MV-4-11 (cell line): ENCODE measurements around the gene RBM43.
"Not testable (repeated sequence)": the region's sequence is repeated elsewhere in the genome, so short reads cannot be mapped to it uniquely, and the experiment has no call there.

ENCODE experiments used
- DNase-seq: peaks from one replicate; lab custom pipeline; 2025; lab: John Stamatoyannopoulos, UW

The RBM43 gene

DNA sequence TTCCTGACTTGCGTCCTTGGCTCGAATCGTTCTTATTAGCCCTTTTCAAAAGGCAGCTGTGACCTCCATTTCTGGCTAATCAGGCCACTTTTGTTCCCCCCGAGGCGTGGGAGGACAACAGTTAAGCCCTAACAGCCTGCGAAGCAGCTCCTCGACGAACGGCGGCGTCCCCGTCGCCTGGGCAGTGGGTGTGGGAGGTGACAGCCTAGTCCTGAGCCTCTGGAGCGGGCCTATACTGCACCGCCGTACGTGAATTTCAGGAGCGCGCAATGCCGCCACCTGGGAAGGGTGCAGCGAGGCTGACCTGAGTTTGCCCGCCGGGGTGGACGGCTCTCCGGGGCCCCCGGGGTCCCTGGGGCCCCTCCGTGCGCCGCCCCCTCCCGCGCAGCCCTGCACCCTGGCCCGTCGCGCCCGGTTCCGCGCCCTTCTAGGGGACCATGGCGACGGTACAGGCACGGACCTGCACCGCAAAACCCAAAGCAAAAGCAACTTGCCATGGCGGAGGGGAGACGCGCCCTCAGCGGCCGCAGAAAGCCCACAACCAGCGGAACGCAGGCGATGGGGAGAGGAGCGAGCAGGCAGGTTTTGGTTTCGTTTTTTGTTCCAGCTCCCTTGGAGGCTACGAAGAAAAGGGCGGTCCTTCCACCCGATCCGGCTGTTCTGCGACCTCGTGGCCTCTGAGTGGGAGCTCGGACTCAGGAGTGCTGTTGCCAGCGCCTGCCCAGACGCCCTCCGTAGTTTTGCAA lies at the start of gene RBM43:
RBM43 (minus strand) TSS at position 633 of the 746 bp plus-strand sequence; CDS start at position 497, 136 bp downstream.
- peak; percentile 89 for DNase-seq

DNA sequence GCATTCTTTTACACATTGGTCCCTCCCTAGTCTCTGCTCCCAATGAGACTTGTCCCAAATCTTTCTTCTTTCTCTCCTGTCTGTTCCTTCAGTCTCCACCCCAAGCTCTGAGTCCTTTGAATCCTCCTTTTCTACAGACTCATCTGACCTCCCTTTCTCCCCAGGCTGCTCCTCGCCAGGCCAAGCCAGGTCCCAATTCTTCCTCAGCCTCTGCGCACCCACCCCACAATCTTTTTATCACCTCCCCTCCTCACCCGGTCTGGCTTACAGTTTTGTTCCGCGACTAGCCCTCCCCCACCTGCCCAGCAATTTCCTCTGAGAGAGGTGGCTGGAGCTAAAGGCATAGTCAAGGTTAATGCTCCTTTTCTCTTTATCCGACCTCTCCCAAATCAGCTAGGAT lies 48.6 kb upstream of the RBM43 start:
- DNase-seq = not testable (repeated sequence)

DNA sequence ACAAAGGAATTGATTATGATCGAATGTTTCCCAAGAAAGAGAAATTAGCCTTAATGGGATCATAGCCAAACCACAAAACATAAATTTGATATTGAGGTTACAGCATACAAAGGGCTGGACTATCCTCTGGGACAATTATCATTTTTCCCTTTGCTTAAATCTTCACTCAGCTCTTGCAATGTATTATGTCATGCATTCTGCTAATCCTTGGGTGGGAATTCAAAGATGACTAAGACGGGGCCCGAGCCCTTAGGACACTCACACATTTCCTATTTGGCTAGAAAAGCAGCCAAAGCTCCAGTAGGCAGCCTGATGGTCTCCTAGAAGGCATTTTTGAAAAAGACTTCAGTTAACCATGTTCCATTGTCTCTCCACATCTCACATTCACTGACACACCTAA lies 45.0 kb upstream of the RBM43 start:
- DNase-seq = no peak

DNA sequence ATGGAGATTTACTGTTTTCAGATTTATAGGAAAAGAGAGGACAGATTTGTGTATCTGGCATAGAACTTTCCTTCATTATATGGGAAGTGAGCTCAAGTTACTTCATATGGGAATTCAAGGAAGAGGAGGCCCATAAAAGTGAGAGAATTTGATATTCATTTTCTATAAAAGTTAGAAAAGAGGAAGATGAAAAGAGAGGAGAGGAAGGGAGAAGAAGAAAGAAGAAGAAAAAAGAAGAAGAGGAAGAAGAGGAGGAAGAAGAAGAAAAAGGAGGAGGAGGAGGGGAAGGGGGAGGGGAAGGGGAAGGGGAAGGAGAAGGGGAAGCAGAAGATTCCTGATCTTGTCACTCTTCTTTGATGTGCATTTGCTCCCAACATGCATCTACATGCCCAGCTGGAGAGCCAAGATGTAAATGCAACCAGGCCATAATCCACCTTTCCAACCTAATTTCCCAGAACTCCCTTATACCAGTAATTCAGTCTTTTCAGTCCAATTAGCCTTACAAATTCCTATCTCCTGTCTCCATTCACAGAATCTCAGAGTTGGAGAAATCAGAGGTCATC lies 43.5 kb upstream of the RBM43 start:
- DNase-seq = no peak

DNA sequence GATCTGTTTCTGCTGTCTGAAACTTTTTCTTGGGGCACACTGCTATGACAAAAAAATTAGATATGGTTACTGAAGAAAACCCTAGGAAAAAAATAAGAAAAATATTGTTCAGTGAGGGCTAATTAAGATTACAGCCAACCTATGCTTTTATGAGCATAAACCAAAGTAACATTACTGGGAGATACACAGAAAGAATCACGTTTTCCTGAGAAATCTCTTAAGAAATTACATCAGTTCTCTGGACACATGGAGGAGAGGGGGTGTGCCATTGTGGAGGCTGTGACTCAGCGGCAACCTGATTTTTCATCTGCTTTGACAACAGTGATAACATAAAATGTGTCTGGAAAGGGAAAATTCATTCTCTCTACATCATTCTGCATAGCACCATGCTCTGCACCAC lies 41.2 kb upstream of the RBM43 start:
- DNase-seq = no peak

DNA sequence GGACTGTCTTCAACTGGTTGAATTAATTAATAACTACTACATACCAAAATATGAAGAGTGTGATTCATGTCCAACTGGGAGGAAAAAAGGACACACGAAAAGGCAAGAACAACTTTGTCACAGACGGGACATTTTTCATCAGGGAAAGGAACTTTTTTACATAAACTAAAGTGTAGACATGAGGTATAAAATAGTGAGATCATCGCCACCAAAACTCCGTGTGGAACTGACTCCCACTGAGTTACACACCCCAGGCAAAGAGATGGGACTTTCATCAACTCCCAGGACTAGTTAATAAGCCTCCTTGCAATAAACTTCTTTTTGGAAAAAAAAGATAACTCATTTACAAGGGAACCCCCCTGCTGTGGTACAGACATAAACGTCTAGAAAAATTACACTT lies 40.7 kb upstream of the RBM43 start:
- no peak for DNase-seq

DNA sequence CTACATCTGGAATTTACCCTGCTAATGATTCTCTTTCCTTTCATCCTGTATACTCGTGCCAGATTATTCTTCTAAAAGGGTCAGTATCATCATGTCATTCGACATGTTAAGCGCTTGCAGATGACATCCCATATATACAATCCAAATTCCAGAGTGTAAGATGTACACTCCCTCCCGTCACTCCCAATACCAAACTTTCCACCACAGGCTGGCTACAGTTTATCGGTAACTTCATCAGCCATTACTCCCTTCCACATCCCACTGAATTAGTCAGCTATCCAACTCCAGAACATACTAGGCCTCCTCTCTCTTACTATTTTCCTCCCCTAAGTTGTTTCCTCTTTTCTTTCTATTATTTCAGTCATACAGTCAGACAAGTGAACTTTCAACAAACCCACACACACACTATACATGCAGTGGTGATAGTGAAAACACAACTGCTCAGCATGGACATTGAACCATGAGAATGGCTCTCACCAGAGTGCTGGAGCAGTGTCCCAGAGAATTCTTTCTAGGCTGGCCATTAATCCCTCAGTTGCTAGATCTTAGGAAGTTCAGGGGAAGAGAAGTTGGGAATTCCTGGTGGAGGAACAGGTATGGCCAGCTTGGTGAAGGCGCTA lies 38.4 kb upstream of the RBM43 start:
- DNase-seq = peak; percentile 35

DNA sequence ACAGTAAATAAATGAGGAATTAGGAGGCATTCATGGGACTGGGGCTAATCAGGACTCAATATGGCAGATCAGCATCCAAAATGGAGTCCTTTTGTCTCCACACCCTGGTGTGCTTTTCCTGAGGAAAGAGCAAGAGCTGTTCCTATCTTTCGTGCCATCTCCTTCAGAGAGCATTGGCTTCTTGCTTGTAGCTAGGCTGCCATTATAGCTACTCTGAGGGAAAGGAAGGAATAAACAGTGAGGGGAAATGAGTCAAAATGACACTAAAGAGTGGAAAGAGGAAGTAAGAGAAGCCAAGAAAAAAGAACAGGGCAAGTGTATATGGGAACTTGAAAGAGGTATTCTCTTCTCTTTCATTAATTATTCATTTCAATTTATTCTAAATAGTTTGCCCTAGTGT lies 36.2 kb upstream of the RBM43 start:
- peak; percentile 91 for DNase-seq

DNA sequence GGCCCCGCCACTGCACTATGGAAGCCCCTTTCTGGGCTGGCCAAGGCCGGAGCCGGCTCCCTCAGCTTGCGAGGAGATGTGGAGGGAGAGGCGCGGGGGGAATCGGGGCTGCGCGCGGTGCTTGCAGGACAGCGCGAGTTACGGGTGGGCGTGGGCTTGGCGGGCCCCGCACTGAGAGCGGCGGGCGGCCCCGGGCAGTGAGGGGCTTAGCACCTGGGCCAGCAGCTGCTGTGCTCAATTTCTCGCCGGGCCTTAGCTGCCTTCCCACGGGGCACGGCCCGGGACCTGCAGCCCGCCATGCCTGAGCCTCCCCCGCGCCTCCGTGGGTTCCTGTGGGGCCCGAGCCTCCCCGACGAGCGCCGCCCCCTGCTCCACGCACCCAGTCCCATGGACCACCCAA lies 34.3 kb upstream of the RBM43 start:
- DNase-seq = not testable (repeated sequence)

DNA sequence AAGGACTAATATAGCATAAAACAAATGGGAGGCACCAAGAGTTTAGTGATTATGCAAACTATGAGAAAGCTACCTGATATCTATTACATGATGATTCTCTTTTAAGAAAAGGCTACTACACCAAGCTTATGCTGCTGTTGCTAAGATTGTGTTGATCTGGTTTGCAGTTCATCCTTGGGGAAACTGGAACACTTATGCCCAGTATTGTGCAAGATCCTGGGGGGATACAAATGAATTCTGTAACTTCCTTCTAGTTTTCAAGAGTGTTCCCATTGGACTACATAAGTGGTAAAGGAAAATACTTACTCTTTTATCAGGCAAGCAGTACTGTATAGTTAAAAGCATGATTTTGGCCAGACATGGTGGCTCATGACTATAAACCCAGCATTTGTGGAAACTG lies 30.9 kb upstream of the RBM43 start:
- no peak for DNase-seq

DNA sequence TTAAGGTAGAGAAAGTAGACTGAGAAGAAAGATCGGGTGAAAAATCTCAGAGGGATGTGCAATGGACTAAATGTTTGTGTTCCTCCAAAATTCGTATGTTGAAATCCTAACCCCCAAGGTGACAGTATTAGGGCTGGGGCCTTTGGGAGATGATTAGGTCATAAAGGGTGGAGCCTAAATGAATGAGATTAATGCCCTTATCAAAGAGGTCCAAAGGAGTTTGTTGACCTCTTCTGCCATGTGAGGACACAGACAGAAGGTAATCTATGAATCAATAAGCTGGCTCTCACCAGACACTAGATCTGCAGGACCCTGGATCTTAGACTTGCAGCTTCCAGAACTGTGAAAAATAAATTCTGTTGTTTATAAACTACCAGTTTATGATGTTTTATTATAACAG lies 30.5 kb upstream of the RBM43 start:
- DNase-seq = no peak

DNA sequence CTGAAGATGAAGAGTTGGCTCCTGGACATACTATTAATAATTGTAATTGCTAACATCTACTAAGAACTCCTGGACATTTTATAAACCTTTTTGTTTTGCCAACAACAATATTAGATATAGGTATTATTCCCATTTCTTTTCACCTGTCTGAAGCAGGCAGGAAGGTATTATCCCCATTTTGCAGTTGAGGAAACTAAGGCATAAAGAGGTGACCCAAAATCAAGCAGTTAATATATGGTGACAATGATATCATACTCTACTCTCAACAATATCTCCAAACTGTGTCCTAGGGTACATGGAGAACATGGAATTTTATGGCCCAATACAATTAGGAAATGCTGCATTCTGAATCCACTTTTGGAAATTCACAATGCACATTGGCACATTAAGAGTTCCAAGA lies 29.6 kb upstream of the RBM43 start:
- DNase-seq = no peak

DNA sequence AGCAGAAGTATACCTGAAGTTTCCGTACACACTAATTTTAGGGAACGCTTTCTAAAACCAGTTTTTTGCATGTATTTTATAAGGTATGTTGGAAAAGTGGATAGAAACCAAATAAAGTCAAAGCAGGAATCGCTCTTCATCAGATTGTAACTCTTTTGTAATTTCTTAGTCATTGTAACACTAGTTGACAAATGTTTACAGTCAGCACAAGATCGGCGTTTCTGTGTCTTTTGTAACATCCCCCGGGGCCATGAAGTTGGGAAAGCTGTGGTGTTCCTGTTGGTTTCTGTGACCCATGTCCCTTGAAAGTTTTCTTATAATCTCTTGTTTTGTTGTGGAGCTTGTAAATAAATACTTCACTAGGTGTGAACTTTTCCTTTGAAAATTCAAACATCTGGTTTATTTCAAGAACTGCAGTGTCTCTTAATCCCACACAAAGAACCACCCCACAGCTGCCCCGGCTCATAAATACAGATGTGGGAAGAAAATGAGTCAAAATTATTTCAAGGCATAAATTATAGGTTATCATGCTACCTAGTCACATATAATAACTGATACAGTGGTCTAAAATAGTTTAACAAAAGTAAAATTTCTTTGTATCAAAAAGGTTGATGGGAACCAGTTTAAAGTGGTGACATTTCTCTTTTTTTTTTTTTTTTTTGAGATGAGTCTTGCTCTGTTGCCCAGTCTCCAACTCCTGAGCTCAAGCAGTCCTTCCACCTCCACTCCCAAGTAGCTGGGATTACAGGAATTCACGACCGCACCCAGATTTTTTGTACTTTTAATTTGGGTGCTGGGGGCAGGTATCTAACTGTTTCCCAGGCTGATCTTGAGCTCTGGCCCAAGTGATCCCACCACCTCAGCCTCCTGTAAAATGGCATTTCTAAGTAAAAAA lies 28.6 kb upstream of the RBM43 start:
- DNase-seq = no peak

DNA sequence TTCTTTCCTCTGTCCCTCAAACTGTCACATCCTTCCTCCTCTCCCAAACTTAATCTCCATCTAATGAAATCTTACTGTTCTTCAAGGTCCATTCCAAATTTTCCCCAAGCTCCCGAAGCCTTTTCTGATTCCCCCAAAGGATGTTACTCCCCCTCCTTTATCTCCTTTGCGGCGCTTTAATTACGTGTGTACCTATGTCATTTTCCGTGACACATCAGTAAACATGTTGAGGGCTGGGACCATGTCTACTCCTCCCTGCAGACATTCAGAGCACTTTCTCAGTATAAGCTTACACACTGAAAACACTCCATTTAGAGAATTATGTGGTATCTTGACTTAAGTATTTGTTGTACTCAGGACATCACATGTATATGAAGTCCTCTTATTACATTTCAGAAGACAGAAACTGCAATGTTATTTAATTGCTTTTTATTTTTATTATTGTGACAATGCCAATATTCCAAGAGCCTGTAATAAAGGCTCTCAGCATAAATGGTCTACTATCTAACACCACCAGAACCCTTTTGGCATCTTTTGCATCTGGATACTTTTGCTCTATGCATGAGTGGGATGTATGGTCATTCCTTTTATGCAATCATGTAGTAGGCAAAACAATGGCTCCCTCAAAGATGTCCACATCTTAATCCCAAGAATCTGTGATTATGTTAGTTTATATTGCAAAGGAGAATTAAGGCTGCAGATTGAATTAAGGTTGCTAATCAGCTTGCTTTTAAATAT lies 26.0 kb upstream of the RBM43 start:
- DNase-seq = no peak

DNA sequence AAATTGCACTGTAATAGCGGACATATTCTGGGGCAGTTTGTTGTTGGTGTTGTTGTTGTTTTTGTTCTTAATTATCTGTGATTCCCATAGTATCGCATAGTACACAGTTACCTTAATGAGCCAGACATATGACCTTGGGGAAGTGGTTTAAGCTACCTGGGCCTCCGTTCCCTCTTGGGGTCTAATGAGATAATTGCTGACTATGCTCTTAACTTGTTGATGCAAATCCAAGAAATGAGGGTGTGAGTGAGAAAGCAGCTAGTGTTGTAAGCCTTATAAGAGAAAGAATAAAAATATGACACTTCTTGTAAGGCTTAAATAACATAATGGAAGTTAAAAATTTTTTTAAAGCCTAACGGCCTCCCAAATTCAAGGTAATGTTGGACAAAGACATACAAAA lies 20.7 kb upstream of the RBM43 start:
- no peak for DNase-seq

DNA sequence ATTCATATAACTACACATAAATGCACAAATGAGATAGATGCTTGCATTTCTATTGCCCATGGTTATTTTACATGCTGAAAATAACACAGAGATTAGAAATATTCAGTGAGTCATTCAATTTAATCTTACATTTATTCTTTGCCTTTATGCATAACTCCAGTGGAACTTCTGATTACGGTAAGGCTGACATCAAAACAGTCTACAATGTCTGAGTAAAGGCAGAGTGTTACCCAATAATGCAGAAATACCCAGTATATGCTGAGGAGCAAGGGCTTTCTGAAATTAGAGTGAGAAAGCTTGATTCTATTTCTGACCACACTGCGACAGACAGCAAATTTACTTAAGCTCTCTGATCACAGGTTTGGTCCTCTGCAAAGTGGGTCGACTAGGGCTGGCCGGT lies 18.6 kb upstream of the RBM43 start:
- no peak for DNase-seq

DNA sequence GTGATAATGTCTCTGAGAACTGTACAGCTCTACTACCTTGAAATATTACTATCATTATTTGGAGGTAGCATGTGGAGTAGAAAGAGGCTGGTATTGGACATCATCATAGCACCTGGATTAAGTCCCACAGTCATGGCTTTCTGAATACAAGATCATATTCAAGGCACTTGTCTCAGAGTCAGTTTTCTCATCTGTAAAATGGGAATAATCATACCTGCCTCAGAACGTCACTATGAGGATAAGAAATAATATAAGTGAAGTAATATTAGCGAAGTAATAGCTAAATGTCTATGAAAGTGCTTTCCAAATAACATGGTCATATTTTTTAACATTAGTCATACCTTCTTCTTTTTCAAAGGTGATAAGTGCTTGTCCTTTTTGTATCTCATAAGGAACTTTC lies 16.8 kb upstream of the RBM43 start:
- no peak for DNase-seq

DNA sequence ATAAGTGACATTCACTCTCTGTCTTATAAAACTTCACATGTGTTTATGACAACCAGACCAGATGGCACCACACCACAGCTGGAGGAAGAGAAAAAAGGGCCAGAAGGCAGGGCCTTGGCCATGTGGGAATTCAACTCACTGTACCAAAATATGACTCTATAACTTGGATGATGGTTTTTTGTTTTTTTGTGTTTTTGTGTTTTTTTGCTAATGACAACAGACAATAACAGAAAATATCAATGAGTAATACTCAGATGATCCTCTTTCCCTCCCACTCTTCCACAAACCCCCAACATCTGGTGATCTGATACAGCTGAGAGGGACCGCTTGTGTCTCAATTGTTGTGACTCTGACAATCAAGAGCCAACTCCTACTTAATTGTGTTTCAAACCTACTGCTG lies 15.4 kb upstream of the RBM43 start:
- no peak for DNase-seq

DNA sequence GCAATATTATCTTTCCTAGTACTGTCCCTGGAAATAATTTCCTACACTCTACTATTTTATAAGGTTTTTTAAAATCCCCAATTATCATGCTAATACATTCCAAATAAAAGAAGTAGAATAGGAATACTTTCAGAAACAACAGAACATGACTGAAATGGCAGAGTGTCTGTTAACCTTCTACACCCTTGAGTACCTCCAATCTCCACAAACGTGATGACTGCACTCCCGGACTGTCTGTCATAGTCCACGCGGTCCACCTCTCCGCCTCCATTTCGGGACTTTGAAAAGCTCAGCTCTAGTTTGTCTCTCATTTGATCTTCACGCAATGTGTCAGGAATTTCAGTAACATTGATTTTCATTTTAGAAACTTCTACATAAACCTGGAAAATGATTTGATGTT lies 13.6 kb upstream of the RBM43 start:
- no peak for DNase-seq

DNA sequence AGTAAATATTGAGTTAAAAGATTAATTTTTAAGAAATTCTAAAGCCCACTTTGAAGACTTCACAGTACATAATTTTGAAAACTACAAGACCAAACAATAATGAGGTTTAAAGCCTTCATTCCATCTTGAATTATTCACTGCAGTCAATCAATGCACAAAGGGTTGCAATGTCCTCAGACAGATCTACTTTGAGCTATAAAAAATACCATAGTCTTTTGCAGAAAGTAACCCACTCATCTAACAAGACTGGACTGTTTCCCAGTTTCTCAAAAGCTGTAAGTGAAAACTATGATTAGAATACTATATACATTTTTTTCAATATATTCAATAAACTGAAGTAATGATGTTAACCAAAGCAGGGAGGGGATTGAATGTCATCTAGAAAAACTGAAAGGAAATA lies 10.2 kb upstream of the RBM43 start:
- DNase-seq = no peak

DNA sequence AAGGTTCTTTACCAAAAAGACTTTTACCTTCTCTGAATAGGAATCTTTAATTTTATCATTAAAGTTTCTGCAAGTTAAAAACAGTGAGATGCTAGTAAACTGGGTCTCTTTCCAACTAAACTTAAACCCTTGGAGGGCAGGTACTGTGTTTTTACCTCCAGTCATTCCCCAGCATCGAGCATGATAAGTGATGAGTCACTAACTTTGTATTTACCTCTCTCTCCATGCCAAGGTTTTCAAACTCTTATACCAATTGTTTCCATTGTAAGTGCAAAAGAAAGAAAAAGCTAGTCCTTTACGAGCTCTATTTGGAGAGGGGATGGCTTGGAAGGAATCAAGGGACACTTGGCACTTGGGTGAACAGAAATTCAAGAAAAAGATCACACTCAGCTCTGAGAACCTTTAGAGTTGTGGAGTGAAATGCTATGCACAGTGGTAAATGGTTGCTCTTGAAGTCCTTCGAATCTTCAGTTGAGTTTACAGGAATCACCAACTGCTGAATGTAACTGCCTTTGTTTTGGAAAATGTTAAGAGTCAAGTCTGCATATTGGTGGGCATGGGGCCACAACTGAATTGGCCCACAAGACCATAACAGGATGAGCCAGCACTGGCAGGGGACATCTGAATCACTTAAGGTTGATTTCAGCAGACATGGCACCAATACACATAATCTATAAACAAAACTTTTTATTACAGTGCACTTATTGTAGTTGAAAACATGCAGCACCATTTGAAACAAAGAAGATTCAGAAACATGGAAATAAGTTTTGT lies 8.3 kb upstream of the RBM43 start:
- no peak for DNase-seq
